HepG2 (cell line): ENCODE measurements around the gene RTN3. TPM values are rescaled to one million over a fixed set of nuclear protein-coding genes. Genes with fewer than 3 reads are reported as not detected.

Source experiments
- ATM ChIP-seq: fragments of 450-650 bp; IDR thresholded peaks from 2 replicates; pipeline ENCODE4 v1.7.1; 2017; ENCODE audit warnings: mild to moderate bottlenecking, borderline replicate concordance
- CENPX ChIP-seq: sonication (generic); formaldehyde crosslinking; IDR thresholded peaks from 2 replicates; pipeline ENCODE4 v1.9.0; 2021; ENCODE audit warnings: mild to moderate bottlenecking, missing genetic modification reagents, moderate library complexity
- CREB3 ChIP-seq: sonication (generic); formaldehyde crosslinking; IDR thresholded peaks from 2 replicates; pipeline ENCODE4 v1.5.0; 2020; ENCODE audit warnings: missing genetic modification reagents
- MXD4 ChIP-seq: IDR thresholded peaks from 2 replicates; pipeline ENCODE4 v1.6.1; 2016; ENCODE audit warnings: mild to moderate bottlenecking, missing biosample characterization, missing genetic modification reagents
- SALL2 ChIP-seq: sonication (generic); formaldehyde crosslinking; IDR thresholded peaks from 2 replicates; pipeline ENCODE4 v1.8.1; 2023; ENCODE audit warnings: mild to moderate bottlenecking, missing genetic modification reagents, inconsistent platforms
- STAG1 ChIP-seq: sonication (generic); formaldehyde crosslinking; IDR thresholded peaks from 2 replicates; pipeline ENCODE4 v1.4.0; 2020; ENCODE audit warnings: missing genetic modification reagents
- YEATS2 ChIP-seq: sonication (generic); formaldehyde crosslinking; IDR thresholded peaks from 2 replicates; pipeline ENCODE4 v1.4.0; 2020; ENCODE audit warnings: missing genetic modification reagents, borderline replicate concordance
- YEATS4 ChIP-seq: sonication (generic); formaldehyde crosslinking; IDR thresholded peaks from 2 replicates; pipeline ENCODE4 v1.4.0; 2020; ENCODE audit warnings: missing genetic modification reagents, borderline replicate concordance
- ZBTB7A ChIP-seq: sonication (generic); formaldehyde crosslinking; IDR thresholded peaks from 2 replicates; pipeline ENCODE4 v1.8.0; 2022; ENCODE audit warnings: mild to moderate bottlenecking, missing genetic modification reagents
- ZFX ChIP-seq: sonication (generic); formaldehyde crosslinking; IDR thresholded peaks from 2 replicates; pipeline ENCODE4 v1.4.0; 2020; ENCODE audit warnings: mild to moderate bottlenecking, low read depth, missing genetic modification reagents, moderate library complexity
- ZNF232 ChIP-seq: sonication (generic); formaldehyde crosslinking; IDR thresholded peaks from 2 replicates; pipeline ENCODE4 v1.4.0; 2020; ENCODE audit warnings: missing genetic modification reagents, borderline replicate concordance
- ZNF367 ChIP-seq: sonication (generic); formaldehyde crosslinking; IDR thresholded peaks from 2 replicates; pipeline ENCODE4 v1.4.0; 2020; ENCODE audit warnings: missing genetic modification reagents, borderline replicate concordance
- ZNF777 ChIP-seq: sonication (generic); formaldehyde crosslinking; IDR thresholded peaks from 2 replicates; pipeline ENCODE4 v1.4.0; 2020; ENCODE audit warnings: missing genetic modification reagents
- ZNF781 ChIP-seq: sonication (generic); formaldehyde crosslinking; IDR thresholded peaks from 2 replicates; pipeline ENCODE4 v1.5.1; 2020; ENCODE audit warnings: borderline replicate concordance, mild to moderate bottlenecking, missing genetic modification reagents; ENCODE audit errors: not compliant biosample characterization
- polyA plus RNA-seq, 8 experiments: library from polyadenylated mRNA; depleted of rRNA in 3 of 8; stranded (reverse) in 7 of 8; unstranded in 1 of 8; fragments of >200 nt; fragmentation: Illumina TruSeq in 4 of 8; extraction: Trizol in 4 of 8; gene quantifications; 2 replicates each; pipeline versions ENCODE4 v1.2.1 to v1.2.3, GENCODE V29; 2011 to 2016; ENCODE audit warnings: low read depth in 4 of 8, missing spikeins in 1 of 8, mixed read lengths in 1 of 8; ENCODE audit not compliant: insufficient read depth in 1 of 8
- total RNA-seq, 5 experiments: library from RNA; depleted of rRNA; stranded (reverse); fragments of >200 nt; fragmentation: Illumina TruSeq; extraction: Trizol; gene quantifications; 2 replicates each; pipeline ENCODE4 v1.2.3, GENCODE V29; 2016; ENCODE audit warnings: low read depth in 1 of 5
- TF ChIP-seq, protein P1 (sequence below): sonication (generic); formaldehyde crosslinking; IDR thresholded peaks from 2 replicates; pipeline ENCODE4 v1.9.0; 2021; ENCODE audit warnings: missing genetic modification reagents, borderline replicate concordance
- TF ChIP-seq, protein P2 (sequence below): sonication (generic); formaldehyde crosslinking; IDR thresholded peaks from 2 replicates; pipeline ENCODE4 v1.9.0; 2021; ENCODE audit warnings: missing genetic modification reagents, mild to moderate bottlenecking, borderline replicate concordance
- TF ChIP-seq, protein P3 (sequence below): sonication (generic); formaldehyde crosslinking; IDR thresholded peaks from 2 replicates; pipeline ENCODE4 v1.9.0; 2021; ENCODE audit warnings: missing genetic modification reagents, borderline replicate concordance
- TF ChIP-seq, protein P4 (sequence below): sonication (generic); formaldehyde crosslinking; IDR thresholded peaks from 2 replicates; pipeline ENCODE4 v1.4.0; 2020; ENCODE audit warnings: missing genetic modification reagents
- TF ChIP-seq, protein P5 (sequence below): IDR thresholded peaks from 2 replicates; pipeline ENCODE4 v1.6.1; 2018; ENCODE audit warnings: missing genetic modification reagents

The RTN3 gene
- total and polyA plus RNA-seq, 2 of the 13 experiments (the other 11 are each of a cell fraction or from before 2014, with no cell fraction given): 32.2 to 41.1 TPM

DNA sequence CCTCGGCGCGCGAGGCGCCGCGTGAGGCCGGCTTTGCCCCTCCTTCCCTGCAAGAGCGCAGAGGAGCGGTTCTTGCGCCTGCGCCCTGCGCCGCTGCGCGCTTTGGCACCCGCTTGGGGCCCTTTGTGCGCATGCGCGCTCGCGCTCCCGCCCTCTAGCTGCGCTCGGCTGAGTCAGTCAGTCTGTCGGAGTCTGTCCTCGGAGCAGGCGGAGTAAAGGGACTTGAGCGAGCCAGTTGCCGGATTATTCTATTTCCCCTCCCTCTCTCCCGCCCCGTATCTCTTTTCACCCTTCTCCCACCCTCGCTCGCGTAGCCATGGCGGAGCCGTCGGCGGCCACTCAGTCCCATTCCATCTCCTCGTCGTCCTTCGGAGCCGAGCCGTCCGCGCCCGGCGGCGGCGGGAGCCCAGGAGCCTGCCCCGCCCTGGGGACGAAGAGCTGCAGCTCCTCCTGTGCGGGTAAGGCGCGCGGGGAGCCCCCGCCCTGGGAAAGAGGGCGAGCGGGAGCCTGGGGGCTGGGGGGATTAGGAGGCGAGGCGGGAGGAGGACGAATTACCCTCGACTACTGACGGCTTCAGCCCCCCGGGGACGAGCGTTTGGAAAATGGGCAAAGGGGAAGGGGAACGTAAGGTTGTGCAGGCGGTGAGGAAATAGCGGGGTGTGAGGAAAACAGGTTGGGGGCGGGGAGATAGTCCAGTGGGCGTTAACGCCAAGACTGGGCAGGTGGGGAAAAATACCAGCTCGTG, at the start of gene RTN3 (continued):
- TF ChIP-seq, protein P1, sequence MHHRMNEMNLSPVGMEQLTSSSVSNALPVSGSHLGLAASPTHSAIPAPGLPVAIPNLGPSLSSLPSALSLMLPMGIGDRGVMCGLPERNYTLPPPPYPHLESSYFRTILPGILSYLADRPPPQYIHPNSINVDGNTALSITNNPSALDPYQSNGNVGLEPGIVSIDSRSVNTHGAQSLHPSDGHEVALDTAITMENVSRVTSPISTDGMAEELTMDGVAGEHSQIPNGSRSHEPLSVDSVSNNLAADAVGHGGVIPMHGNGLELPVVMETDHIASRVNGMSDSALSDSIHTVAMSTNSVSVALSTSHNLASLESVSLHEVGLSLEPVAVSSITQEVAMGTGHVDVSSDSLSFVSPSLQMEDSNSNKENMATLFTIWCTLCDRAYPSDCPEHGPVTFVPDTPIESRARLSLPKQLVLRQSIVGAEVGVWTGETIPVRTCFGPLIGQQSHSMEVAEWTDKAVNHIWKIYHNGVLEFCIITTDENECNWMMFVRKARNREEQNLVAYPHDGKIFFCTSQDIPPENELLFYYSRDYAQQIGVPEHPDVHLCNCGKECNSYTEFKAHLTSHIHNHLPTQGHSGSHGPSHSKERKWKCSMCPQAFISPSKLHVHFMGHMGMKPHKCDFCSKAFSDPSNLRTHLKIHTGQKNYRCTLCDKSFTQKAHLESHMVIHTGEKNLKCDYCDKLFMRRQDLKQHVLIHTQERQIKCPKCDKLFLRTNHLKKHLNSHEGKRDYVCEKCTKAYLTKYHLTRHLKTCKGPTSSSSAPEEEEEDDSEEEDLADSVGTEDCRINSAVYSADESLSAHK: no peak
- TF ChIP-seq YEATS4 (no peak), CENPX (no peak), CREB3 (CRISPR knock-in tag) (no peak), ZBTB7A (CRISPR knock-in tag) (peak; percentile 34; the same call in 1 of the 2 replicates), MXD4 (CRISPR knock-in tag) (no peak), SALL2 (0 out of 2 replicates have a peak, but pooled peaks have one; percentile 28), YEATS2 (CRISPR knock-in tag) (peak; percentile 59), ZNF781 (CRISPR knock-in tag) (no peak), ZFX (CRISPR knock-in tag) (peak; percentile 32; the same call in 1 of the 2 replicates), ZNF367 (CRISPR knock-in tag) (no peak), STAG1 (no peak), ZNF232 (peak; percentile 64; the same call in 1 of the 2 replicates), ZNF777 (peak; percentile 82), ATM (no peak)
- TF ChIP-seq, protein P2, sequence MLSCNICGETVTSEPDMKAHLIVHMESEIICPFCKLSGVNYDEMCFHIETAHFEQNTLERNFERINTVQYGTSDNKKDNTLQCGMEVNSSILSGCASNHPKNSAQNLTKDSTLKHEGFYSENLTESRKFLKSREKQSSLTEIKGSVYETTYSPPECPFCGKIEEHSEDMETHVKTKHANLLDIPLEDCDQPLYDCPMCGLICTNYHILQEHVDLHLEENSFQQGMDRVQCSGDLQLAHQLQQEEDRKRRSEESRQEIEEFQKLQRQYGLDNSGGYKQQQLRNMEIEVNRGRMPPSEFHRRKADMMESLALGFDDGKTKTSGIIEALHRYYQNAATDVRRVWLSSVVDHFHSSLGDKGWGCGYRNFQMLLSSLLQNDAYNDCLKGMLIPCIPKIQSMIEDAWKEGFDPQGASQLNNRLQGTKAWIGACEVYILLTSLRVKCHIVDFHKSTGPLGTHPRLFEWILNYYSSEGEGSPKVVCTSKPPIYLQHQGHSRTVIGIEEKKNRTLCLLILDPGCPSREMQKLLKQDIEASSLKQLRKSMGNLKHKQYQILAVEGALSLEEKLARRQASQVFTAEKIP: no peak
- TF ChIP-seq, protein P3, sequence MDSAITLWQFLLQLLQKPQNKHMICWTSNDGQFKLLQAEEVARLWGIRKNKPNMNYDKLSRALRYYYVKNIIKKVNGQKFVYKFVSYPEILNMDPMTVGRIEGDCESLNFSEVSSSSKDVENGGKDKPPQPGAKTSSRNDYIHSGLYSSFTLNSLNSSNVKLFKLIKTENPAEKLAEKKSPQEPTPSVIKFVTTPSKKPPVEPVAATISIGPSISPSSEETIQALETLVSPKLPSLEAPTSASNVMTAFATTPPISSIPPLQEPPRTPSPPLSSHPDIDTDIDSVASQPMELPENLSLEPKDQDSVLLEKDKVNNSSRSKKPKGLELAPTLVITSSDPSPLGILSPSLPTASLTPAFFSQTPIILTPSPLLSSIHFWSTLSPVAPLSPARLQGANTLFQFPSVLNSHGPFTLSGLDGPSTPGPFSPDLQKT (CRISPR knock-in tag): no peak
- TF ChIP-seq, protein P4, sequence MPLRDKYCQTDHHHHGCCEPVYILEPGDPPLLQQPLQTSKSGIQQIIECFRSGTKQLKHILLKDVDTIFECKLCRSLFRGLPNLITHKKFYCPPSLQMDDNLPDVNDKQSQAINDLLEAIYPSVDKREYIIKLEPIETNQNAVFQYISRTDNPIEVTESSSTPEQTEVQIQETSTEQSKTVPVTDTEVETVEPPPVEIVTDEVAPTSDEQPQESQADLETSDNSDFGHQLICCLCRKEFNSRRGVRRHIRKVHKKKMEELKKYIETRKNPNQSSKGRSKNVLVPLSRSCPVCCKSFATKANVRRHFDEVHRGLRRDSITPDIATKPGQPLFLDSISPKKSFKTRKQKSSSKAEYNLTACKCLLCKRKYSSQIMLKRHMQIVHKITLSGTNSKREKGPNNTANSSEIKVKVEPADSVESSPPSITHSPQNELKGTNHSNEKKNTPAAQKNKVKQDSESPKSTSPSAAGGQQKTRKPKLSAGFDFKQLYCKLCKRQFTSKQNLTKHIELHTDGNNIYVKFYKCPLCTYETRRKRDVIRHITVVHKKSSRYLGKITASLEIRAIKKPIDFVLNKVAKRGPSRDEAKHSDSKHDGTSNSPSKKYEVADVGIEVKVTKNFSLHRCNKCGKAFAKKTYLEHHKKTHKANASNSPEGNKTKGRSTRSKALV (CRISPR knock-in tag): peak; percentile 4; the same call in 1 of the 2 replicates
- TF ChIP-seq, protein P5, sequence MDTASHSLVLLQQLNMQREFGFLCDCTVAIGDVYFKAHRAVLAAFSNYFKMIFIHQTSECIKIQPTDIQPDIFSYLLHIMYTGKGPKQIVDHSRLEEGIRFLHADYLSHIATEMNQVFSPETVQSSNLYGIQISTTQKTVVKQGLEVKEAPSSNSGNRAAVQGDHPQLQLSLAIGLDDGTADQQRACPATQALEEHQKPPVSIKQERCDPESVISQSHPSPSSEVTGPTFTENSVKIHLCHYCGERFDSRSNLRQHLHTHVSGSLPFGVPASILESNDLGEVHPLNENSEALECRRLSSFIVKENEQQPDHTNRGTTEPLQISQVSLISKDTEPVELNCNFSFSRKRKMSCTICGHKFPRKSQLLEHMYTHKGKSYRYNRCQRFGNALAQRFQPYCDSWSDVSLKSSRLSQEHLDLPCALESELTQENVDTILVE (CRISPR knock-in tag): no peak
